SK-N-SH (cell line): Measurements from ENCODE around the gene NBR1. TPM values are rescaled to one million over a fixed set of nuclear protein-coding genes. Genes with fewer than 3 reads are reported as not detected.

Experiments used
- CTCF ChIA-PET: fragments of 300-600, 350-600 bp; formaldehyde crosslinking; extraction: SDS; loops from one replicate; lab custom pipeline; 2021; lab: Yijun Ruan, JAX
- POLR2A ChIA-PET: fragments of 350-600 bp; sonication (Branson Sonifier 250); formaldehyde crosslinking; extraction: SDS; loops from one replicate; lab custom pipeline; 2020; ENCODE audit warnings: antibody characterized with exemption, inconsistent platforms; lab: Yijun Ruan, JAX
- DNase-seq: peaks from one replicate; pipeline ENCODE4 v3.0.0; 2012
- H2AFZ ChIP-seq: fragments of 200-600 bp; sonication (generic); 2 replicates; pipeline ENCODE4 v1.8.1; 2016; ENCODE audit warnings: antibody characterized with exemption, mild to moderate bottlenecking, low read depth
- H3F3A ChIP-seq: fragments of 200-600 bp; sonication (generic); replicated peaks from 2 replicates; pipeline ENCODE3; 2016; ENCODE audit warnings: antibody characterized with exemption, mild to moderate bottlenecking; ENCODE audit not compliant: insufficient read depth
- H3K27ac ChIP-seq, 2 experiments: fragments of 200-500 bp in 1 of 2; fragments of 200-600 bp in 1 of 2; sonication (Bioruptor generic) in 1 of 2; sonication (generic), shearing (Covaris generic) in 1 of 2; 2 replicates each; pipeline versions ENCODE4 v1.5.1 to v1.6.1; 2014 to 2016; ENCODE audit warnings: low read depth in 2 of 2, inconsistent platforms in 1 of 2, low read length in 1 of 2, mild to moderate bottlenecking in 1 of 2, mixed read lengths in 1 of 2
- H3K27me3 ChIP-seq: fragments of 200-600 bp; sonication (generic), shearing (Covaris generic); 2 replicates; pipeline ENCODE4 v1.6.1; 2016; ENCODE audit warnings: mixed run types; ENCODE audit not compliant: insufficient read depth
- H3K36me3 ChIP-seq, 2 experiments: fragments of 200-500 bp in 1 of 2; fragments of 200-600 bp in 1 of 2; sonication (Bioruptor generic) in 1 of 2; sonication (generic) in 1 of 2; replicated peaks in 1 of 2; 2 replicates each; pipeline versions ENCODE3 to v1.5.1; 2014 to 2016; ENCODE audit warnings: low read length in 1 of 2, mild to moderate bottlenecking in 1 of 2; ENCODE audit not compliant: insufficient read depth in 2 of 2, control insufficient read depth in 1 of 2
- H3K4me1 ChIP-seq, 2 experiments: fragments of 200-500 bp in 1 of 2; fragments of 200-600 bp in 1 of 2; sonication (Bioruptor generic) in 1 of 2; sonication (generic), shearing (Covaris generic) in 1 of 2; 2 replicates each; pipeline versions ENCODE4 v1.5.1 to v1.6.1; 2014 to 2016; ENCODE audit warnings: low read depth in 1 of 2, low read length in 1 of 2, mixed run types in 1 of 2; ENCODE audit not compliant: insufficient read depth in 2 of 2, control insufficient read depth in 1 of 2
- H3K4me2 ChIP-seq: fragments of 200-600 bp; sonication (generic), shearing (Covaris generic); 2 replicates; pipeline ENCODE4 v1.6.1; 2017; ENCODE audit warnings: mixed run types
- H3K4me3 ChIP-seq, 2 experiments: fragments of 200-500 bp in 1 of 2; fragments of 200-600 bp in 1 of 2; sonication (Bioruptor generic) in 1 of 2; sonication (generic), shearing (Covaris generic) in 1 of 2; 2 replicates each; pipeline versions ENCODE4 v1.5.1 to v1.8.1; 2014 to 2016; ENCODE audit warnings: low read depth in 2 of 2, inconsistent platforms in 1 of 2, low read length in 1 of 2, mild to moderate bottlenecking in 1 of 2, mixed read lengths in 1 of 2, moderate library complexity in 1 of 2
- H3K79me2 ChIP-seq: fragments of 200-600 bp; sonication (generic); 2 replicates; pipeline ENCODE4 v1.8.1; 2017; ENCODE audit warnings: mild to moderate bottlenecking; ENCODE audit not compliant: insufficient read depth
- H3K9ac ChIP-seq: fragments of 200-600 bp; sonication (generic); 2 replicates; pipeline ENCODE4 v1.6.1; 2017; ENCODE audit warnings: mixed run types
- H3K9me2 ChIP-seq: fragments of 200-600 bp; sonication (generic); 2 replicates; pipeline ENCODE4 v1.6.1; 2017; ENCODE audit warnings: mixed run types
- H3K9me3 ChIP-seq: fragments of 200-600 bp; sonication (generic); 2 replicates; pipeline ENCODE4 v1.6.1; 2017; ENCODE audit warnings: mixed run types, mild to moderate bottlenecking, moderate library complexity
- H4K20me1 ChIP-seq: fragments of 200-600 bp; sonication (generic); 2 replicates; pipeline ENCODE4 v1.6.1; 2017; ENCODE audit warnings: mild to moderate bottlenecking, mixed run types; ENCODE audit not compliant: insufficient read depth
- CHD2 ChIP-seq: fragments of 150-350 bp; IDR thresholded peaks from 2 replicates; pipeline ENCODE4 v1.6.1; 2018; ENCODE audit warnings: low read length; ENCODE audit not compliant: partially characterized antibody
- ELF1 ChIP-seq: IDR thresholded peaks from 2 replicates; pipeline ENCODE4 v1.4.0; 2012
- EP300 ChIP-seq, 2 experiments: IDR thresholded peaks; 2 replicates each; pipeline versions ENCODE4 v1.4.0 to v1.6.1; 2012; ENCODE audit warnings: borderline replicate concordance in 1 of 2, low read depth in 1 of 2, low read length in 1 of 2
- EZH2phosphoT487 ChIP-seq: fragments of 200-600 bp; sonication (generic); IDR thresholded peaks from 2 replicates; pipeline ENCODE4 v1.6.1; 2017; ENCODE audit warnings: low read depth, mixed run types, mild to moderate bottlenecking, antibody characterized with exemption, moderate library complexity, borderline replicate concordance
- FOSL2 ChIP-seq: IDR thresholded peaks from 2 replicates; pipeline ENCODE4 v1.4.0; 2012; ENCODE audit warnings: low read depth, mild to moderate bottlenecking, moderate library complexity, borderline replicate concordance
- FOXJ3 ChIP-seq: sonication (generic); formaldehyde crosslinking; IDR thresholded peaks from 2 replicates; pipeline ENCODE4 v1.5.1; 2020; ENCODE audit warnings: mild to moderate bottlenecking, missing genetic modification reagents
- GATA2 ChIP-seq: sonication (generic); formaldehyde crosslinking; IDR thresholded peaks from 2 replicates; pipeline ENCODE4 v1.5.0; 2020; ENCODE audit warnings: mild to moderate bottlenecking, missing genetic modification reagents
- JUND ChIP-seq: IDR thresholded peaks from 2 replicates; pipeline ENCODE4 v1.4.0; 2012
- NFIC ChIP-seq: IDR thresholded peaks from 2 replicates; pipeline ENCODE4 v1.4.0; 2012; ENCODE audit warnings: borderline replicate concordance
- NRF1 ChIP-seq: IDR thresholded peaks from 2 replicates; pipeline ENCODE4 v1.6.1; 2012; ENCODE audit warnings: low read depth, mild to moderate bottlenecking, low read length
- POLR2AphosphoS5 ChIP-seq: IDR thresholded peaks from 2 replicates; pipeline ENCODE4 v1.6.1; 2012; ENCODE audit warnings: low read depth, low read length
- RFX5 ChIP-seq: IDR thresholded peaks from 2 replicates; pipeline ENCODE4 v1.6.1; 2012; ENCODE audit warnings: mild to moderate bottlenecking, improper control_type of control experiment, low read length
- RXRA ChIP-seq: IDR thresholded peaks from 2 replicates; pipeline ENCODE4 v1.4.0; 2012; ENCODE audit warnings: low read depth, mild to moderate bottlenecking, borderline replicate concordance
- SIN3A ChIP-seq: IDR thresholded peaks from 2 replicates; pipeline ENCODE4 v1.6.1; 2012; ENCODE audit warnings: low read depth, mild to moderate bottlenecking, low read length, moderate library complexity, borderline replicate concordance
- TAF1 ChIP-seq: IDR thresholded peaks from 2 replicates; pipeline ENCODE4 v1.6.1; 2012; ENCODE audit warnings: low read depth, mild to moderate bottlenecking, low read length, moderate library complexity, borderline replicate concordance
- TEAD4 ChIP-seq: IDR thresholded peaks from 2 replicates; pipeline ENCODE4 v1.4.0; 2012; ENCODE audit warnings: mild to moderate bottlenecking, borderline replicate concordance; ENCODE audit not compliant: insufficient read depth
- WGBS: methylation state at CpG from one replicate; pipeline ENCODE4 v1.1.6; 2017; ENCODE audit warnings: low lambda C conversion rate; 5-methylcytosine and 5-hydroxymethylcytosine counted together
- polyA plus RNA-seq, 3 experiments: library from polyadenylated mRNA; depleted of rRNA; stranded (reverse); fragments of >200 nt; gene quantifications; 2 replicates each; pipeline ENCODE4 v1.2.3, GENCODE V29; 2012
- TF ChIP-seq, protein P1 (sequence below): IDR thresholded peaks from 2 replicates; pipeline ENCODE4 v1.4.0; 2012; ENCODE audit warnings: low read depth, borderline replicate concordance
- TF ChIP-seq, protein P2 (sequence below): fragments of 150-350 bp; IDR thresholded peaks from 2 replicates; pipeline ENCODE4 v1.6.1; 2016; ENCODE audit warnings: mild to moderate bottlenecking, low read depth, low read length
- TF ChIP-seq, protein P3 (sequence below): fragments of 200-600 bp; sonication (generic); IDR thresholded peaks from 2 replicates; pipeline ENCODE4 v1.6.1; 2017; ENCODE audit warnings: antibody characterized with exemption, mild to moderate bottlenecking, moderate library complexity
- TF ChIP-seq, protein P4 (sequence below): IDR thresholded peaks from 2 replicates; pipeline ENCODE4; 2012

NBR1 gene
- polyA plus RNA-seq, 1 of the 3 experiments (the other 2 are of a cell fraction) = 41.4 TPM

DNA sequence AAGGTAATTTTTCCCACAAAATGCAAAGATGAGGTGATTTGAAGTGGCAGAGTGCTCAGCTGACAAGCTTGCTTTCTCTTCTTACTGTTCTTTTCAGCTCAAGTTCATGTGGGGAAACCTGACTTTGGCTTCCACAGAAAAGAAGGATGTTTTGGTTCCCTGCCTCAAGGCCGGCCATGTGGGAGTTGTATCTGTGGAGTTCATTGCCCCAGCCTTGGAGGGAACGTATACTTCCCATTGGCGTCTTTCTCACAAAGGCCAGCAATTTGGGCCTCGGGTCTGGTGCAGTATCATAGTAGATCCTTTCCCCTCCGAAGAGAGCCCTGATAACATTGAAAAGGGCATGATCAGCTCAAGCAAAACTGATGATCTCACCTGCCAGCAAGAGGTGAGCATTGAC is 22.2 kb downstream of the NBR1 start:
- CTCF ChIA-PET = interaction anchor here (1.4 kb wide), 1 partner anchor 116 kb away, joined by 3 read pairs; no protein-coding TSS in a partner anchor
- Histone ChIP-seq H4K20me1 (no peaks in the 10 kb centered on the region), H3K4me3 (no peak overlapping the region), H3K9me2 (no peaks in the 10 kb centered on the region), H3K9ac (no peak overlapping the region), H3K36me3 (peaks cover 64 to 69% of the 10 kb centered on the region in 2 experiments), H3K9me3 (no peaks in the 10 kb centered on the region), H3K4me2 (no peak overlapping the region), H3K27me3 (no peaks in the 10 kb centered on the region), H3K79me2 (no peaks in the 10 kb centered on the region), H2AFZ (no peak overlapping the region)
- WGBS = 98% methylated on average over 5 of the region's 5 CpGs
- POLR2A ChIA-PET = no interaction called here
- no peak for DNase-seq
- TF ChIP-seq RXRA (no peak), POLR2AphosphoS5 (no peak), NFIC (no peak), TEAD4 (no peak), SIN3A (no peak), TAF1 (no peak), GATA2 (no peak), JUND (no peak), FOXJ3 (CRISPR knock-in tag) (no peak), ELF1 (no peak), NRF1 (no peak), EZH2phosphoT487 (no peak), CHD2 (no peak)
- TF ChIP-seq, protein P1, sequence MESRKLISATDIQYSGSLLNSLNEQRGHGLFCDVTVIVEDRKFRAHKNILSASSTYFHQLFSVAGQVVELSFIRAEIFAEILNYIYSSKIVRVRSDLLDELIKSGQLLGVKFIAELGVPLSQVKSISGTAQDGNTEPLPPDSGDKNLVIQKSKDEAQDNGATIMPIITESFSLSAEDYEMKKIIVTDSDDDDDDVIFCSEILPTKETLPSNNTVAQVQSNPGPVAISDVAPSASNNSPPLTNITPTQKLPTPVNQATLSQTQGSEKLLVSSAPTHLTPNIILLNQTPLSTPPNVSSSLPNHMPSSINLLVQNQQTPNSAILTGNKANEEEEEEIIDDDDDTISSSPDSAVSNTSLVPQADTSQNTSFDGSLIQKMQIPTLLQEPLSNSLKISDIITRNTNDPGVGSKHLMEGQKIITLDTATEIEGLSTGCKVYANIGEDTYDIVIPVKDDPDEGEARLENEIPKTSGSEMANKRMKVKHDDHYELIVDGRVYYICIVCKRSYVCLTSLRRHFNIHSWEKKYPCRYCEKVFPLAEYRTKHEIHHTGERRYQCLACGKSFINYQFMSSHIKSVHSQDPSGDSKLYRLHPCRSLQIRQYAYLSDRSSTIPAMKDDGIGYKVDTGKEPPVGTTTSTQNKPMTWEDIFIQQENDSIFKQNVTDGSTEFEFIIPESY = no peak
- TF ChIP-seq, protein P2, sequence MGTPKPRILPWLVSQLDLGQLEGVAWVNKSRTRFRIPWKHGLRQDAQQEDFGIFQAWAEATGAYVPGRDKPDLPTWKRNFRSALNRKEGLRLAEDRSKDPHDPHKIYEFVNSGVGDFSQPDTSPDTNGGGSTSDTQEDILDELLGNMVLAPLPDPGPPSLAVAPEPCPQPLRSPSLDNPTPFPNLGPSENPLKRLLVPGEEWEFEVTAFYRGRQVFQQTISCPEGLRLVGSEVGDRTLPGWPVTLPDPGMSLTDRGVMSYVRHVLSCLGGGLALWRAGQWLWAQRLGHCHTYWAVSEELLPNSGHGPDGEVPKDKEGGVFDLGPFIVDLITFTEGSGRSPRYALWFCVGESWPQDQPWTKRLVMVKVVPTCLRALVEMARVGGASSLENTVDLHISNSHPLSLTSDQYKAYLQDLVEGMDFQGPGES = no peak
- TF ChIP-seq, all 33 proteins: peak for 0
- no peaks in the 10 kb centered on the region for H3F3A ChIP-seq
- no peak overlapping the region for H3K27ac ChIP-seq
- no peaks in the 10 kb centered on the region for H3K4me1 ChIP-seq

DNA sequence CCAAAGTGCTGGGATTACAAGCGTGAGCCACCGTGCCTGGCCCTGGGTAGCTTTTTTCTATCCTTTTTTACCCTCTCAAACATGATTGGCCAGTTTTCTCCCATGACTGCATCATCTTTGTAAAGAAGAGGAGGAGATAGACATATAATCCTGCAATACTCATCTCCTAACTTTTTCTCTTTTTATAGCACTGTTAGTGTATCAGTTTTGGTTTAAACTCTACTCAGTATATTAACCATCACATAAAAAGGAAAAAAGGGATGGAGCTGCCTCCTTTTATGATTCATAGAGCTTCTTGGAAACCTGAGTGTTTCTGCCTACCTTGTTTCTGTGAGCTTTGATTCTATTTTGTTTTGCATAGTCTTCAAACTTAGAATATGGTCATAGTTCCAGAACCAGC is 28.6 kb downstream of the NBR1 start:
- Histone ChIP-seq H3K4me2 (no peak overlapping the region), H4K20me1 (no peaks in the 10 kb centered on the region)
- 100% methylated on average over 2 of the region's 2 CpGs for WGBS
- TF ChIP-seq EP300 (IDR thresholded peaks at IDR 0.05; ENCODE audit: borderline replicate concordance in 1 of 2, low read depth in 1 of 2, low read length in 1 of 2) (no peak), FOSL2 (no peak), EZH2phosphoT487 (no peak), POLR2AphosphoS5 (no peak), RFX5 (no peak), NRF1 (no peak), ELF1 (no peak), TAF1 (no peak), GATA2 (no peak)
- TF ChIP-seq, protein P3, sequence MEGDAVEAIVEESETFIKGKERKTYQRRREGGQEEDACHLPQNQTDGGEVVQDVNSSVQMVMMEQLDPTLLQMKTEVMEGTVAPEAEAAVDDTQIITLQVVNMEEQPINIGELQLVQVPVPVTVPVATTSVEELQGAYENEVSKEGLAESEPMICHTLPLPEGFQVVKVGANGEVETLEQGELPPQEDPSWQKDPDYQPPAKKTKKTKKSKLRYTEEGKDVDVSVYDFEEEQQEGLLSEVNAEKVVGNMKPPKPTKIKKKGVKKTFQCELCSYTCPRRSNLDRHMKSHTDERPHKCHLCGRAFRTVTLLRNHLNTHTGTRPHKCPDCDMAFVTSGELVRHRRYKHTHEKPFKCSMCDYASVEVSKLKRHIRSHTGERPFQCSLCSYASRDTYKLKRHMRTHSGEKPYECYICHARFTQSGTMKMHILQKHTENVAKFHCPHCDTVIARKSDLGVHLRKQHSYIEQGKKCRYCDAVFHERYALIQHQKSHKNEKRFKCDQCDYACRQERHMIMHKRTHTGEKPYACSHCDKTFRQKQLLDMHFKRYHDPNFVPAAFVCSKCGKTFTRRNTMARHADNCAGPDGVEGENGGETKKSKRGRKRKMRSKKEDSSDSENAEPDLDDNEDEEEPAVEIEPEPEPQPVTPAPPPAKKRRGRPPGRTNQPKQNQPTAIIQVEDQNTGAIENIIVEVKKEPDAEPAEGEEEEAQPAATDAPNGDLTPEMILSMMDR = no peak
- TF ChIP-seq, protein P4, sequence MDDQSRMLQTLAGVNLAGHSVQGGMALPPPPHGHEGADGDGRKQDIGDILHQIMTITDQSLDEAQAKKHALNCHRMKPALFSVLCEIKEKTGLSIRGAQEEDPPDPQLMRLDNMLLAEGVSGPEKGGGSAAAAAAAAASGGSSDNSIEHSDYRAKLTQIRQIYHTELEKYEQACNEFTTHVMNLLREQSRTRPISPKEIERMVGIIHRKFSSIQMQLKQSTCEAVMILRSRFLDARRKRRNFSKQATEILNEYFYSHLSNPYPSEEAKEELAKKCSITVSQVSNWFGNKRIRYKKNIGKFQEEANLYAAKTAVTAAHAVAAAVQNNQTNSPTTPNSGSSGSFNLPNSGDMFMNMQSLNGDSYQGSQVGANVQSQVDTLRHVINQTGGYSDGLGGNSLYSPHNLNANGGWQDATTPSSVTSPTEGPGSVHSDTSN = no peak

More for the DNA sequence above, 28.6 kb downstream of the NBR1 start:
- no peak overlapping the region for H2AFZ ChIP-seq
- no peak for DNase-seq
- H3K4me1 ChIP-seq = no peaks in the 10 kb centered on the region
- no peaks in the 10 kb centered on the region for H3K79me2 ChIP-seq
- ChIA-PET POLR2A (interaction anchor here (1.4 kb wide), 1 partner anchor 168 kb away, joined by 4 read pairs; no protein-coding TSS in a partner anchor), CTCF (interaction anchor here (0.9 kb wide), 1 partner anchor 18 kb away, joined by 3 read pairs; no protein-coding TSS in a partner anchor)
- no peak overlapping the region for H3K9ac ChIP-seq
- no peaks in the 10 kb centered on the region for H3K27me3 ChIP-seq
- no peaks in the 10 kb centered on the region for H3K9me2 ChIP-seq
- peaks cover 5% of the 10 kb centered on the region for H3F3A ChIP-seq
- no peaks in the 10 kb centered on the region for H3K9me3 ChIP-seq
- H3K27ac ChIP-seq = no peak overlapping the region
- H3K4me3 ChIP-seq = no peak overlapping the region
- peaks cover 53 to 64% of the 10 kb centered on the region in 2 experiments for H3K36me3 ChIP-seq
